ENCODE results near the gene RBBP8NL. TPM values are rescaled to one million over a fixed set of nuclear protein-coding genes. Genes with fewer than 3 reads are reported as not detected.

Gene RBBP8NL
- total RNA-seq, 1 experiment from 2014 or later, result not detected

DNA sequence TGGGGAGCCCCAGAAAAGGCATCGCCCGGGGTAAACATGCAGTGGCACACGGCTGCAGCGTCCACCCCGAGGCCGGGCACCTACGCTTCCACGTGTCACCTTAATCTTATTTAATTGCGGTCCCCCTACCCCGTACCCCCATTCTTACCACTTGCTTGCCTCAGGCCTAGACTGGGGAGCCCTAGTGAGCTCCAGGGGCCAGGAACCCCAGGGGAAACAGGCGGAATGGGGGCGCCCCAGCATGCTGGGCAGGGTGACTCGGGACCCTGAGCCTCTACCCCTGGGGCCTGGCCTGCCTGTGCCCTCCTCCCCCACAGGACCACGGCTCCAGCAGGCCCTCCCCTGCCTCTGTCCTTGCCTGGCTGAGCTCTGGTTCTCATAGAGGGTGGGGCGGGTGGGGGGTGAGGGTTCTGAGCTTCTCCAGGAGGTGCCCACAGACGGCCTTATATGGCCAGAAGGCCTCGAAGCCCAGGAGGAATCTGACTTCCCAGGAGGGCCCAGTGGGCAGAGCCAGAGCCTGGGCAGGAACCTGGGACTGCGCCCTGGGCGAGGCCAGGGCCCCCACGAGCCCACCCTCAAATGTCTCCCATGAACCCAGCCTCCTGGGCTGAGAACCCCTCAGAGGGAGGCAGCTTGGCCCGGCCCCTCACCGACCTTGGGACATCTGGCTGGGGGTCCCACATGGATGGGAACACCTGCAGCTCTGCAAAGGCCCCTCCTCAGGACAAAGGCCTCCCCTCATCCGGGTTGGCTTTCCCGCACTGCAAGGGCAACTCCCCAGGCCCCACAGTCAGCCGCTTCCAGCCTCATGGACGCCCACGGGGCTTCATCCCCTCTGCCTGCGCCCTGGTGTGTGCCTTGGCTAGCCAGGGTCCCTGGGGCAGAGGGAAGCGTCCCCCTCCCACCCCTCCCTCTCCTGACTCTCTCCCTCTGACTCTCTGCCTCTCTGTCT lies 55.0 kb downstream of the RBBP8NL start:
- Histone ChIP-seq H3K36me3 (peaks cover 2% of the 10 kb centered on the region; the same call in 1 of the 2 replicates), H3K27me3 (replicated peaks) (peaks cover 13% of the 10 kb centered on the region), H3K4me1 (replicated peaks) (peaks cover 81% of the 10 kb centered on the region), H3K9me3 (replicated peaks) (no peaks in the 10 kb centered on the region), H3K4me3 (no peak overlapping the region), H3K27ac (no peak overlapping the region)
- DNase-seq (ENCODE audit: low read depth in 1 of 2, low spot score in 2 of 2), result no peak

DNA sequence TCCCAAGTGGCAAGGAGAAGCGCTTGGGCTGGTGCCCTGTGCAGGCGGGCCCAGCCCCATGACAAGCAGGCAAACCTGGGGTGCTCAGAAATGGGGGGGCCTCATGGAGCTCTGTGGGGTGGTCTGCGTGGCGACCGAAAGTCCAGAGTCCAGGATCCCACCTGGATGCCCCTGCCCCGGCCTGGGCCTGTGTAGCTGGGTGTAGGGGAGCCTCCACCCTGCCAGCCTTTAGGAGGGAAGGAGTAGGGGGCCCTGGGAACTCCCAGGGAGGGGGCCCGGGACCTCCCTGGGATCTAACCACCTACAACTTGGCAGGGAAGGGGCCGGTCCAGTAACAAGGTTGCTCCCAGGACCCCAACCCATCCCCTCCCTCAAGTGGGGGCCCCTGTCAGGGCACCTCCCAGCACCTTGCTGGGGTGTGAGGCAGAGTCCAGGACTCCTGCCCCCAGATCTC lies 55.7 kb downstream of the RBBP8NL start:
- Histone ChIP-seq H3K27me3 (replicated peaks) (peaks cover 18% of the 10 kb centered on the region), H3K27ac (no peak overlapping the region), H3K9me3 (replicated peaks) (no peaks in the 10 kb centered on the region), H3K4me1 (replicated peaks) (peaks cover 79% of the 10 kb centered on the region), H3K4me3 (no peak overlapping the region), H3K36me3 (no peaks in the 10 kb centered on the region)
- no peak for DNase-seq (ENCODE audit: low read depth in 1 of 2, low spot score in 2 of 2)

DNA sequence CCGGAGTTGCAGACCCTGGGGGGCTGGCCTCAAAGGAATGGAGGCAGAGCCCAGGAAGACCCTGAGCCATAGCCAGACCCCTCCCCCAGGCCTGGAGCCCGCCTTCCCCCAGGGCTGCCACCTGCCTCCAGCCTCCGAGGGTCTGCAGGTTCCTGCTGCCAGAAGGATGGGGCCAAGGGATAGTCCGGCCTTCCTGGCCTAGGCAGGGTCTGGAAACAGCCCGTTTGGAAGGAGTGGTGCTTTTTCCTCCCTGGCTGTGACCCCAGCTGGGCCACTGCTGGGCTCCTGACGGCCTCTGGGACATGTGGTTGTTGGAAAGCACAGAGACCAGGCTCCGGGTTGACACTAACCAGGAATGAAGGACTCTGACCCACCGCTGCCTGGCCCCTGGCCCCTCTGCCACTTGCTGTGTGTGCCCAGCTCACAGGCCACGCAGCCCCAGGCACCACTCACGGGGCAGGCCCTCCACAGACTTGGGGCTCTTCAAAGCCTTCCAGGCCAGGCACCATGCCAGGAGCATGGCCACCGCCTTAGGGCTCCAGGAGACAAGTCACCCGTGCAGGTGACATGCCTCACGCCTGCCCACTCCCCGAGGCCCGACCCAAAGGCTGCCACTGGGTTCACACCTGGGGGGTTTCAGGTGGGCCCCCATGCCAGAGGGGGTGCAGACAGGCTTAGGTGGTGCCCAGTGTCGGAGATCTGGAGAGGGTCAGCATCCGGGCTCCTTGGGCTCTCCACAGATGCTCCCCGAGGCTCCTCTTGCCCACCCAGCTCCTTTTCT lies 56.3 kb downstream of the RBBP8NL start:
- peaks cover 79% of the 10 kb centered on the region for H3K4me1 ChIP-seq (replicated peaks)
- no peaks in the 10 kb centered on the region for H3K9me3 ChIP-seq (replicated peaks)
- no peaks in the 10 kb centered on the region for H3K36me3 ChIP-seq
- no peak overlapping the region for H3K4me3 ChIP-seq
- no peak overlapping the region for H3K27ac ChIP-seq
- no peak for DNase-seq (ENCODE audit: low read depth in 1 of 2, low spot score in 2 of 2)
- peaks cover 24% of the 10 kb centered on the region for H3K27me3 ChIP-seq (replicated peaks)

DNA sequence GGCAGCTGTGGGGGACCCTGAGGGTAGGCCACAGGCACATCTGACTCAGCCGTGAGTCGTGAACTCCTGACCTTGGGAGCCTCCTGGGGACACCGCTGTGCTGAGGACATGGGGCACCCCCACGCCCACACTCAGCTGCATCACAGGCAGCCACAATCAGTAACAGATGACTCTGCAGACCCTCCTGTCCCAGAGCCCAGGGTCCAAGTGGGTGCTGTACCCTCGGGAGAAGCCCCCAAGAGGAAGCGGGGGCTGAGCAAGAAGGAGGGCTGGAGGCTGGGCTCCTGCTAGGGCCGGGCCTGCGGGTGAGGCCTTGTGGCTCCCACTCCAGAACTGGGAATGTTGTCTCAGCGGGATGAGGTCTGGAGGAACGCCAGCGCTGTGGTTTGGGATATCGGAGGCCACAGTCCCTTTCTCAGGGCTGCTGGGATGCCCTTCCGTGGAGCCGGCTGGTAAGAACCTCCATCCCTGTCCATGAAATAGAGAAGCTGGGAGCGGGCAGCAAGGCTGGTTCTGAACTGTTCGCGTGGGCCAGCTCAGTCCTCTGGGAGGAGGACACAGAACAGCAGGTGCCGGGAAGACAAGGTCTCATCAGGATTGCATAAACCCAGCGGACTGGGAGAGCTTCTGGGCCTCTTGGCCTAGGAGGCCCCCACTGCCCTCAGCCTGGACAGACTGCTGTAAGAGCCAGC lies 57.1 kb downstream of the RBBP8NL start:
- Histone ChIP-seq H3K4me3 (no peak overlapping the region), H3K4me1 (replicated peaks) (peaks cover 73% of the 10 kb centered on the region), H3K27me3 (replicated peaks) (peaks cover 27% of the 10 kb centered on the region), H3K27ac (no peak overlapping the region), H3K9me3 (replicated peaks) (no peaks in the 10 kb centered on the region), H3K36me3 (no peaks in the 10 kb centered on the region)
- peak; percentile 83 to 91 for DNase-seq (ENCODE audit: low read depth in 1 of 2, low spot score in 2 of 2)

DNA sequence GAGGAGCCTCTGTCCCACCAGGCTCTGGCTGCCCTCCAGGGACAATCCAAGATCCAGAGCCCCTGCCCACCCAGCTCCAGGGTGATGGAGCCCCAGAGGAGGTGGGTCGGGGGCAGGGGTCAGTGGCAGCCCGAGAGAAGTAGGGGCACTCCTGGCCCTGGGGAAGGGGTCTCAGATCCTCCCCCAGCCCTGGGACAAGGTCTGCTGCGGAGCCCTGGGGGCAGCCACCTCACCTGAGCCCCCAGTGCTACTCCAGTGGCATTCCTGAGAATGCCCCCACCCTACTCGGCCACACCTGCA lies 57.6 kb downstream of the RBBP8NL start:
- H3K27me3 ChIP-seq (replicated peaks), result peaks cover 27% of the 10 kb centered on the region
- H3K36me3 ChIP-seq, result no peaks in the 10 kb centered on the region
- DNase-seq (ENCODE audit: low read depth in 1 of 2, low spot score in 2 of 2), result no peak
- H3K4me3 ChIP-seq, result no peak overlapping the region
- H3K27ac ChIP-seq, result no peak overlapping the region
- peaks cover 69% of the 10 kb centered on the region for H3K4me1 ChIP-seq (replicated peaks)
- no peaks in the 10 kb centered on the region for H3K9me3 ChIP-seq (replicated peaks)

DNA sequence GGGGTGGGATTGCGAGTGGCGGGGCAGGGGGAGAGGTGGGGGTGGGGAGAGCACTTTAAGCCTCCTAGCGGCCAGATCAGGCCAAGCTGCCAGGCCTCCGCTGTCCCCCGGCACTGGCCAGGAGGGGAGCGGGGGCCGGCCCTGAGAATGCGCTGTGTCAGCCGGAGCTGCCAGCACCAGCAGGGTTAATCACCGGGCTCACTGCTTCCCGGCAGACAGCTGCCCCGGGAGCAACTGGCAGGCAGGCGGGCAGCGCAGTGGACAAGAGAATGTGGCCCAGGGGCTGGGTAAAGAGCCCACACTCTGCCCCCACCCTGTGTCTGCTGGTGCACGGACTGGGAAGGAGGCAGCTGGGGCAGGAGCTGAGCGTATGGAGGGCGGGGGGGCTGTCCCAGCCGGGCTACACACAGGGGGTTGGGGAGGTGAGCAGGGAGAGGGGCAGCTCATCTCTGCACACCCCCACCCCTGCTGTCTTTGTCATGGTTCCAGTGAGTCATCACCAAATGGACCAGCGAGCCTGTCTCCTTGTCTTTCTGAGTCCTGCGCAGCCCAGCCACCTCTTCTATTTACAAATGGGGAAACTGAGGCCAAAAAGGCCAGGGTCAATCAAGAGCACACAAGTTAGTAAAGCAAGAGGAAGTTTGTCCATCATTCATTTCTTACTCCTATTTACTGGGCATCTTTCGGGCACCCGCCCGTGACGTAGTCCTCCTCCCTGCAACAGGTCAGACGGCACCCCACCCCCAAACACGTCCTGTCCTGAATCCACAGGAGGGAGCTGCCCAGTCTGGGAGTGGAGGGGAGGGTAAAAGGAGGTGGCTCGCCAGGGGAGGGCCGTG lies 58.1 kb downstream of the RBBP8NL start:
- no peaks in the 10 kb centered on the region for H3K36me3 ChIP-seq
- H3K27me3 ChIP-seq (replicated peaks), result peaks cover 27% of the 10 kb centered on the region
- no peak overlapping the region for H3K4me3 ChIP-seq
- peaks cover 69% of the 10 kb centered on the region for H3K4me1 ChIP-seq (replicated peaks)
- DNase-seq (ENCODE audit: low read depth in 1 of 2, low spot score in 2 of 2), result peak; percentile 39 to 70
- H3K9me3 ChIP-seq (replicated peaks), result no peaks in the 10 kb centered on the region
- no peak overlapping the region for H3K27ac ChIP-seq

DNA sequence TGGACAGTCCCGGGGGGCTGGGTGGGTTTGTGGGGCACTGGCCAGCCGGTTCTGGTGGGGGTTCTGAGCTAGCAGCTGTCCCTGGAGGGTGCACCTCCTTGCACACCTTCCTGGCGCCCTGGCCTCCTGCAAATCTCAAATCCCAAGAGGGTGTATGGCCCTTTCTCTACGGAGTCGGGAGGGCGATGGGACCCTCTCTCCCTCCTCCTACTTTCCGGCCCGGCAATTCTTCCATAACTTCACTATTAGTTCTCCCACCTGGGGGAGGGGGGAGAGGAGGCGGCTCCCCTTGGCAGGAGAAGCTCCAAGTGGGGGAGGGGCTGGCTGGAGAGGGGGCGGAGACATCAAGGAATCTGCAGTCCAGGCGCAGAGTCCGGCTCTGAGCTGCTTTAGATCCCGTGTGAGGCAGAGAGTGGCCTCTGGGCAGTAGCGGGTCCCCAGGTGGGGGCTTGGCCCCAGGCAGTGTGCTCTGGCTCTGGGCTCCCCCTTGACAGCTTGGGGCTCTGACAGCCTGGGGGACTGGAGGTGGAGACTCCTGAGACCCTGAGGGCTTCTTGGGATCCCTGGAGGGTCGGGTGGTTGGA lies 58.9 kb downstream of the RBBP8NL start:
- Histone ChIP-seq H3K4me1 (replicated peaks) (peaks cover 71% of the 10 kb centered on the region), H3K36me3 (no peaks in the 10 kb centered on the region), H3K9me3 (replicated peaks) (no peaks in the 10 kb centered on the region), H3K27ac (no peak overlapping the region), H3K27me3 (replicated peaks) (peaks cover 27% of the 10 kb centered on the region), H3K4me3 (no peak overlapping the region)
- no peak for DNase-seq (ENCODE audit: low read depth in 1 of 2, low spot score in 2 of 2)

DNA sequence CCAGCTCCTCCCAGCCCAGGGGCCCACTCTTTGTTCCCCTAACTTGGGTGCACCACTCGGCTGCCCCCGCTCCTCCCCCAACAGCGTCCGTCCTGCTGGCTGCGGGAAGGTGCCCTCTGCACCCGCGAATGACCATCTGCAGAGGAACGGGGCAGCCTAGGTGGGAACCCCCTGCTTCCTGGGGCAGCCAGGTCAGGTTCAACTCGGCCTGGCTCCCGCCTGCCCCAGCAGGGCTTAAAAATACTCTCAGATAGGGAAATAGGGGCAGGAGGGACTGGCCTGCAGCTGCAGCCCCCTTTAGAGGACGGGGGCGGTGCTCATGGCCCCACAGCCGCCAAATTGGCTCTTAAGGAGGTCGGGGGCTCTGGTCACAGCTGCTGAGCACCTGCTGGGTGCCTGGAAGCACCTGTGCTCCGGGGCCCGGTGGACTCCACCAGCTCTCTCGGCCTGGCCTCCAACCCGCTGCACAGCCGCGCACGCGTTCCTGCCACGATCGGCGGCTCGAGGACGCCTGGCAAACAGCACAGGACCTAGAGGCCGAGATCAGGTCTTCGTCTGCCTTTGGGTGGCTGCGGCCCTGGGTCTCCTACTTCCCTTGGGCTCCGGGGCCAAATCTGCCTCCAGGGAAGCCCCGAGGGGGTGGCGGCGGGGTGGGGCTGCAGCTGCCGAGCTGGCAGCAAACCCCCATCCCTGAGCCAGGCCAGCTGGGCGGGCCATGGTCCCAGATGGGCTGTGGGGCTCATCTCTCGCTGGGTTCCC lies 59.5 kb downstream of the RBBP8NL start:
- Histone ChIP-seq H3K9me3 (replicated peaks) (no peaks in the 10 kb centered on the region), H3K4me1 (replicated peaks) (peaks cover 78% of the 10 kb centered on the region), H3K4me3 (no peak overlapping the region), H3K27ac (no peak overlapping the region), H3K27me3 (replicated peaks) (peaks cover 27% of the 10 kb centered on the region), H3K36me3 (no peaks in the 10 kb centered on the region)
- no peak for DNase-seq (ENCODE audit: low read depth in 1 of 2, low spot score in 2 of 2)

DNA sequence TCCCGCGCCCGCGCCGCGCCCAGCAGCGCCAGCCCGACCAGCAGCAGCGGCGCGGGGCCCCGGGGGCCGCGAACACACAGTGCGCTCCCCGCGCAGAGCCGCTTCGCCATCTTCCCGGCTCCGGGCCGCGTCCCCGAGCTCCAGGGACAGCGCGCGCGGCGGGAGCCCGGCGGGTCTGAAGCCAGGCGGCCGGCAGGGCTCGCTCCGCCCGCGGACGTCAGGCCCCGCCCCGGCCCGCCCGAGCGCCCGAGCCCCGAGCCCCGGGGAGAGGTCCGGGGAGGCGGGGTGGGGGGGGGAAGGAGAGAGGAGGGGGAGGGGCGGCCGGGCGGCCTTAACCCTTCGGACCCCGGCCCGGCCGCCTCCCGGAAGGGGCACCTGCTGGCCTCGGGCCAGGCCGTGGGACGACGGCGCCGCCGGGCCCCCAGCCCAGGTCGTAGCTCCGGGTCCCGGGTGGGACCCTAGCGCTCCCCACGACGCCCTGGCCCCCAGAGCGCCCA lies 60.2 kb downstream of the RBBP8NL start, which contains the start of gene LAMA5:
TSS of gene LAMA5 (minus strand) at position 177 of the 497 bp plus-strand sequence. CDS start at position 110, 67 bp downstream.
- H3K4me3 ChIP-seq, result peak within 1 kb of the TSS; percentile 47
- DNase-seq (ENCODE audit: low read depth in 1 of 2, low spot score in 2 of 2), result no peak
- peaks cover 78% of the 10 kb centered on the region for H3K4me1 ChIP-seq (replicated peaks)
- no peak within 1 kb of the TSS for H3K27ac ChIP-seq
- H3K36me3 ChIP-seq, result no peaks in the 10 kb centered on the region
- H3K27me3 ChIP-seq (replicated peaks), result peaks cover 27% of the 10 kb centered on the region
- no peaks in the 10 kb centered on the region for H3K9me3 ChIP-seq (replicated peaks)

DNA sequence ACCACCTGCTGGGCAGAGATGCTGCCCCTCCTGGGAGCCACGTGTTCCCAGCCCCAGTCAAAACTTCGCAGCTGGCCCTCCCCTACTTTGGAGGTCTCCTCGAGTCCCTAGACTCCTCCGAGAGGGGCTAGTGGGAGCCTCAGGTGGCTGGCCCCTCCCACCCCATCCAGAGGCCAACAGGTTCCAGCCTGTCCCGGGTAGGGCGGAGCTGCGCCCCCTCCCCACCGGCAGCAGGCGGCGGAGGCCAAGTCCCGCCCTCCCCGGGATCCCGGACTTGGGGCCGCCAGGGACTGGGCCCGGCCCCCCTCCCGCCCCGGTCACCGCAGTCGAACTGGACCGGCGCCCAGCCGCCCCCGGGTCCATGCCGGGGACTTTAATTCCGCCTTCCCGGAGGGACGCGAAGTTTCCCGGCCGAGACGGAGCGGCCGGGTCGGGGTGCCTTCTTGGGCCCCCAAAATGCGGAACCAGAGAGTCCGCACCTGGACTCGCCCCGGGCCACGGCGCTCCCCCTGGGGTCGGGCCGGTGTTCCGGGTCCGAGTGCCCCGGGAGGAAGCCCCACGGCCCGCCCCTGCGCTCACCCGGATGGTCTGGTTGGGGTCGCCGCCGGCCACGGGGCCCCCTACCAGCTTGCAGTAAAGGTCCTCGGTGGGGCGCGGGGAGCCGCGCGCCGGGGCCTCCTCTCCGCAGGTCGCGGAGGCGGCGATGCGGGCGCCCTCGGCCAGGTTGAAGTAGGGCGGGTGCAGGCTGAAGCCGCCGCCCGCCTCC lies 60.8 kb downstream of the RBBP8NL start:
- Histone ChIP-seq H3K27me3 (replicated peaks) (peaks cover 27% of the 10 kb centered on the region), H3K36me3 (no peaks in the 10 kb centered on the region), H3K4me1 (replicated peaks) (peaks cover 80% of the 10 kb centered on the region), H3K4me3 (peak overlapping the region; percentile 47), H3K9me3 (replicated peaks) (no peaks in the 10 kb centered on the region), H3K27ac (no peak overlapping the region)
- no peak for DNase-seq (ENCODE audit: low read depth in 1 of 2, low spot score in 2 of 2)

DNA sequence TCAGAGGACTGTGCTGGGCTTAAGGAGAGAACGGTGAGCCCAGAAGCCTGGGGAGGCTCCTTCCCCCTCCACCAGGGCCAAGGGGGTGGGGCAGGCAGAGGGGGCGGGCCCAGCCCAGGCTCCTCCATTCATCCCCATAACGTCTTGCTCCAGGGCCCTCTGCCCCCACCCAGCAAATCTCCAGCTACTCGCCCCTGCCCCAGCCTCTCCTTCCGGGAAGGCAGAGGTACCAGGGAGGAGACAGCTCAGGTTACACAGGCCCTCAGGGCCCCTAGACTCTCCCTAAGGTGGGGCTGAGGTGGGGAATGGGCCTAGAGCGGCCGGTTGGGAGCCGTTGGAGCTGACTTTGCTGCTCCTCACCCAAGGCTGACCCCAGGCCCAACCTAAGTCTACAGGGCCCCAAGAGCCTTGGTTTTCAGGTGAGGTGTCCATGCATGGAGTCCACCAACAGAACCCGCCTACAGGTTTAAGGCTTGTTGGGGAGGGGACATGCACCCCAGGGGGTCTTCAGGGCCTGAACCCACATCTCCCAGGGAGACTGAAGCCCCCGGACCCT lies 61.4 kb downstream of the RBBP8NL start:
- Histone ChIP-seq H3K9me3 (replicated peaks) (no peaks in the 10 kb centered on the region), H3K36me3 (no peaks in the 10 kb centered on the region), H3K27ac (no peak overlapping the region), H3K4me1 (replicated peaks) (peaks cover 80% of the 10 kb centered on the region), H3K4me3 (peak overlapping the region; percentile 47), H3K27me3 (replicated peaks) (peaks cover 27% of the 10 kb centered on the region)
- no peak for DNase-seq (ENCODE audit: low read depth in 1 of 2, low spot score in 2 of 2)
